ENCODE data around the gene DDN. TPM values are rescaled to one million over a fixed set of nuclear protein-coding genes. Genes with fewer than 3 reads are reported as not detected.

DDN gene
- total RNA-seq, 1 donor from 2014 or later, result 0.26 TPM

- FAIRE-seq, result no peak
Measured at GRCh38 chr12:49033611-49034285, 34.6 kb upstream of the DDN start.

GRCh38 chr12:49032679-49033447 lies 33.7 kb upstream of the DDN start:
- no peak for FAIRE-seq
- Histone ChIP-seq H3K4me3 (ENCODE audit: low read depth, low read length) (no peak overlapping the region), H3K36me3 (ENCODE audit: control insufficient read depth, insufficient read depth, low read length) (peaks cover 53% of the 10 kb centered on the region), H3K27me3 (ENCODE audit: control insufficient read depth, insufficient read depth, low read length) (no peaks in the 10 kb centered on the region)
- TF ChIP-seq CTCF (IDR thresholded peaks at IDR 0.05; ENCODE audit: insufficient read depth, low read length, severe bottlenecking), result no peak
- DNase-seq (ENCODE audit: low read depth), result no peak

More at GRCh38 chr12:49033611-49034285, 34.6 kb upstream of the DDN start:
- DNase-seq (ENCODE audit: low read depth), result no peak
- no peaks in the 10 kb centered on the region for H3K27me3 ChIP-seq (ENCODE audit: control insufficient read depth, insufficient read depth, low read length)
- no peak overlapping the region for H3K4me3 ChIP-seq (ENCODE audit: low read depth, low read length)
- no peak for TF ChIP-seq CTCF (IDR thresholded peaks at IDR 0.05; ENCODE audit: insufficient read depth, low read length, severe bottlenecking)
- H3K36me3 ChIP-seq (ENCODE audit: control insufficient read depth, insufficient read depth, low read length), result peaks cover 51% of the 10 kb centered on the region

- DNase-seq (ENCODE audit: low read depth), result no peak
- Histone ChIP-seq H3K27me3 (ENCODE audit: control insufficient read depth, insufficient read depth, low read length) (no peaks in the 10 kb centered on the region), H3K4me3 (ENCODE audit: low read depth, low read length) (no peak overlapping the region), H3K36me3 (ENCODE audit: control insufficient read depth, insufficient read depth, low read length) (peaks cover 52% of the 10 kb centered on the region)
- no peak for FAIRE-seq
- TF ChIP-seq CTCF (IDR thresholded peaks at IDR 0.05; ENCODE audit: insufficient read depth, low read length, severe bottlenecking), result no peak
Measured at GRCh38 chr12:49032276-49032675, 33.1 kb upstream of the DDN start.

- no peak for DNase-seq (ENCODE audit: low read depth)
- no peak for TF ChIP-seq CTCF (IDR thresholded peaks at IDR 0.05; ENCODE audit: insufficient read depth, low read length, severe bottlenecking)
- H3K36me3 ChIP-seq (ENCODE audit: control insufficient read depth, insufficient read depth, low read length), result peaks cover 48% of the 10 kb centered on the region
Measured at GRCh38 chr12:49031573-49032161, 32.5 kb upstream of the DDN start.

GRCh38 chr12:49030714-49031572 lies 31.8 kb upstream of the DDN start:
- peaks cover 55% of the 10 kb centered on the region for H3K36me3 ChIP-seq (ENCODE audit: control insufficient read depth, insufficient read depth, low read length)
- H3K27me3 ChIP-seq (ENCODE audit: control insufficient read depth, insufficient read depth, low read length), result no peaks in the 10 kb centered on the region
- H3K4me3 ChIP-seq (ENCODE audit: low read depth, low read length), result no peak overlapping the region
- TF ChIP-seq CTCF (IDR thresholded peaks at IDR 0.05; ENCODE audit: insufficient read depth, low read length, severe bottlenecking), result no peak
- FAIRE-seq (no peak), DNase-seq (ENCODE audit: low read depth) (no peak)

More at GRCh38 chr12:49031573-49032161, 32.5 kb upstream of the DDN start:
- no peak overlapping the region for H3K4me3 ChIP-seq (ENCODE audit: low read depth, low read length)
- no peaks in the 10 kb centered on the region for H3K27me3 ChIP-seq (ENCODE audit: control insufficient read depth, insufficient read depth, low read length)
- FAIRE-seq, result no peak
